SH-SY5Y (cell line): ENCODE results near the gene KIAA1586.

ENCODE experiments used
- GATA2 ChIP-seq: IDR thresholded peaks from 2 replicates; pipeline ENCODE4 v1.6.1; 2011; ENCODE audit warnings: mild to moderate bottlenecking, low read depth, low read length
- GATA3 ChIP-seq: IDR thresholded peaks from 2 replicates; pipeline ENCODE4 v1.6.1; 2011; ENCODE audit warnings: low read depth, mild to moderate bottlenecking, low read length, moderate library complexity

- no peak for TF ChIP-seq GATA3
- TF ChIP-seq GATA2 = peak; percentile 40; the same call in 1 of the 2 replicates
Observed at GRCh38 chr6:57089687-57090457, 43.4 kb downstream of the KIAA1586 start, which contains the start of gene ZNF451.
